Progenitor cell of endocrine pancreas (in vitro differentiated cells): ENCODE results near the gene DOCK6. TPM values are rescaled to one million over a fixed set of nuclear protein-coding genes. Genes with fewer than 3 reads are reported as not detected.

Experiments used
- DNase-seq: peaks from one replicate; pipeline ENCODE4 v3.0.0; 2021; ENCODE audit warnings: low spot score; ENCODE audit not compliant: unreplicated experiment
- H3K27ac Mint-ChIP-seq: 2 replicates; pipeline ENCODE4 v1.8.0; 2021; ENCODE audit warnings: mild to moderate bottlenecking, moderate library complexity, mixed read lengths
- H3K27me3 Mint-ChIP-seq: 2 replicates; pipeline ENCODE4 v1.8.0; 2021; ENCODE audit warnings: mixed read lengths
- H3K36me3 Mint-ChIP-seq: 2 replicates; pipeline ENCODE4 v1.8.0; 2022; ENCODE audit warnings: mixed read lengths; ENCODE audit not compliant: insufficient read depth
- H3K4me1 Mint-ChIP-seq: 2 replicates; pipeline ENCODE4 v1.8.0; 2021; ENCODE audit warnings: low read depth, mixed read lengths
- H3K4me3 Mint-ChIP-seq: 2 replicates; pipeline ENCODE4 v1.8.0; 2021; ENCODE audit warnings: low read depth, mild to moderate bottlenecking, moderate library complexity, mixed read lengths
- H3K9me3 Mint-ChIP-seq: 2 replicates; pipeline ENCODE4 v1.8.0; 2021; ENCODE audit warnings: low read depth, mixed read lengths
- total RNA-seq: library from RNA; stranded (reverse); gene quantifications from 2 replicates; pipeline ENCODE4 v1.2.1, GENCODE V29; 2021
- TF ChIP-seq, protein P1 (sequence below): fragments of 200-600 bp; sonication (generic); IDR thresholded peaks from one replicate; pipeline ENCODE4 v1.5.0; 2021; ENCODE audit warnings: antibody characterized with exemption, mild to moderate bottlenecking; ENCODE audit not compliant: unreplicated experiment

Gene DOCK6
- total RNA-seq, 1 donor from 2014 or later, result 88.0 TPM

DNA sequence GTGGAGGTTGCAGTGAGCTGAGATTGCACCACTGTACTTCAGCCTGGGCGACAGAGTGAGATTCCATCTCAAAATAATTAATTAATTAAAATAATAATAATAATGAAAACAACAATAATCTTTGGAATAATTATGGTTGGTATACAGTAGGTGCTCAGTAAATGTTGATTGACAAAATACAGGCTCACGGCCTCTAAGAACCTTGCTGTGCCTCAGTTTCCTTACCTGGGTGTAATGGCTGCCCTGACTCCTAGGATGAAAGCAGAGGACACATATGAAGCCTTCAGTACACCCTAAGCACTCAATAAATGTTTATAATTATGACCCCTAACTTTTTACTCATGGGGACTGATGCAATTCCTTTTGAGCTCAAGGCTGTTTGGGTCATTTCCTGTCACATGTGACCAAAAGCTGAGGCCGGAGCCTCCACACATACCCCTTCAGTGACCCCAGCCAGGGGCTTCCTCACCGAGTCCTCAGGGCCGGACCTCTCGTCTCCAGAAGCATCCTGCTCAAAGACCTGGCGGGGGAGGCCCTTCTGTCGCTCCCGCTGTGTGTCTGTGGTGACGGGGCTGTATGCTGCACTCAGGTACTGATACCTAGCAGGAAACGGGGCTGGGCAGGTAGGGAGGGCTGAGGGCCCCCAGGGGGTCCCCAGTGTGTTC, 10.5 kb downstream of the DOCK6 start:
- H3K27ac Mint-ChIP-seq, result no peak overlapping the region
- no peaks in the 10 kb centered on the region for H3K4me1 Mint-ChIP-seq
- H3K9me3 Mint-ChIP-seq, result no peaks in the 10 kb centered on the region
- no peak overlapping the region for H3K4me3 Mint-ChIP-seq
- TF ChIP-seq, protein P1, sequence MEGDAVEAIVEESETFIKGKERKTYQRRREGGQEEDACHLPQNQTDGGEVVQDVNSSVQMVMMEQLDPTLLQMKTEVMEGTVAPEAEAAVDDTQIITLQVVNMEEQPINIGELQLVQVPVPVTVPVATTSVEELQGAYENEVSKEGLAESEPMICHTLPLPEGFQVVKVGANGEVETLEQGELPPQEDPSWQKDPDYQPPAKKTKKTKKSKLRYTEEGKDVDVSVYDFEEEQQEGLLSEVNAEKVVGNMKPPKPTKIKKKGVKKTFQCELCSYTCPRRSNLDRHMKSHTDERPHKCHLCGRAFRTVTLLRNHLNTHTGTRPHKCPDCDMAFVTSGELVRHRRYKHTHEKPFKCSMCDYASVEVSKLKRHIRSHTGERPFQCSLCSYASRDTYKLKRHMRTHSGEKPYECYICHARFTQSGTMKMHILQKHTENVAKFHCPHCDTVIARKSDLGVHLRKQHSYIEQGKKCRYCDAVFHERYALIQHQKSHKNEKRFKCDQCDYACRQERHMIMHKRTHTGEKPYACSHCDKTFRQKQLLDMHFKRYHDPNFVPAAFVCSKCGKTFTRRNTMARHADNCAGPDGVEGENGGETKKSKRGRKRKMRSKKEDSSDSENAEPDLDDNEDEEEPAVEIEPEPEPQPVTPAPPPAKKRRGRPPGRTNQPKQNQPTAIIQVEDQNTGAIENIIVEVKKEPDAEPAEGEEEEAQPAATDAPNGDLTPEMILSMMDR, result no peak
- H3K36me3 Mint-ChIP-seq, result peaks cover 4% of the 10 kb centered on the region
- H3K27me3 Mint-ChIP-seq, result no peaks in the 10 kb centered on the region
- no peak for DNase-seq

DNA sequence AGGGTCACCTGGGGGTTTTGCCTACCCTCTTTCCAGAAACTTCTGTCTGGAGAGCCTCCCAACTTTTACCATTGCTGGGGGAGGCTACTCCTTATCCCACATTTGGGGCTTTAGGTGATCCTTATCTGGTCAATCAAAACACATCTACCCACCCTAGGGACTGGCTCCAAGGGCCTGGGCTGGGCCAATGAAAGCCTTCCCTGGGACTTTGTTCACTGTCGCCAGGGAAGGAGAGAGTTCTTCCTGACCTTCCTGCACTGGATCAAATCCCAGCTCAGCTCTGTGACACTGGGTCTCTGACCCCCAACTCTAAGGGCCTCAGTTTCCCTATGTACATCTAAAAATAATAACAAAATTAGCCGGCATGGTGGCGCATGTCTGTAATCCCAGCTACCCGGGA, 11.1 kb downstream of the DOCK6 start:
- no peaks in the 10 kb centered on the region for H3K27me3 Mint-ChIP-seq
- TF ChIP-seq, protein P1, result no peak
- no peak for DNase-seq
- no peaks in the 10 kb centered on the region for H3K9me3 Mint-ChIP-seq
- no peak overlapping the region for H3K4me3 Mint-ChIP-seq
- H3K36me3 Mint-ChIP-seq, result peaks cover 7% of the 10 kb centered on the region
- no peak overlapping the region for H3K27ac Mint-ChIP-seq
- H3K4me1 Mint-ChIP-seq, result no peaks in the 10 kb centered on the region

DNA sequence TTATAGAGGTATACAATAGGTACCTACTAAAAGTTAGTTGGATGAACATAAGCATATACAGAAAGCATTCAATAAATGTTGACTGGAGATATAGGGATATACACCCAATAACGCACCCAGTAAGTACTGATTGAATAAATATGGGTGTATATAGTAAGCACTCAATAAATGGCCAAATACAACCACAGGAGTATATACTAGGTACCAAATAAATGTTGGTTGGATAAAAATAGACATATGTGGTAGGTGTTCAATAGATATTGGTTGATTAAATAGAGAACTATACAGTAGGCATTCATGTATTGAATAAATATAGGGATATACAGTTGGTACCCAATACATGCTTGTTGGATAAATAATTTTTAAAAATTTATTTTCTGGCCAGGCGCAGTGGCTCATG, 13.5 kb downstream of the DOCK6 start:
- H3K27ac Mint-ChIP-seq, result no peak overlapping the region
- TF ChIP-seq, protein P1, result no peak
- no peak overlapping the region for H3K4me3 Mint-ChIP-seq
- H3K9me3 Mint-ChIP-seq, result no peaks in the 10 kb centered on the region
- DNase-seq, result no peak
- no peaks in the 10 kb centered on the region for H3K4me1 Mint-ChIP-seq
- peaks cover 12% of the 10 kb centered on the region for H3K36me3 Mint-ChIP-seq
- no peaks in the 10 kb centered on the region for H3K27me3 Mint-ChIP-seq

DNA sequence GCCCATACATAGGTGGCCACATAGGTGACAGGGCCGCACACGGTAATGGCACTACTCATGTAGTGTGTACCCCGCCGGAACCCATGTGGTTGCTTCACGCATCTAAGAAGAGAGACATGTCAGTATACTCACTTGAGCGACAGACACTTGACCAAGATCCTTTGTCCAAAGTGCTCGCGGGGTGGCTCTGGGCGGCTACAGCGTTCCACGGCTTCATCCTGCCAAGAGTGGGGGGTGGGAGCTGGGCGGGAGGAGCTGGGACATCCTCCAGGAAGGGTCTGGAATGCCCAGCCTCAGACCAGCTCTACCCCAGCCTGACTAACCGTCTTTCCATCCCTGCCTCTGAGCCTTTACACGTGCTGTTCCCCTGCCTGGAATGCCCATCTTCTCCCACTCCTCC, 14.4 kb downstream of the DOCK6 start:
- Mint-ChIP-seq H3K36me3 (peaks cover 15% of the 10 kb centered on the region), H3K4me3 (no peak overlapping the region), H3K9me3 (no peaks in the 10 kb centered on the region), H3K27me3 (no peaks in the 10 kb centered on the region), H3K27ac (no peak overlapping the region), H3K4me1 (no peaks in the 10 kb centered on the region)
- no peak for DNase-seq
- TF ChIP-seq, protein P1, result no peak

DNA sequence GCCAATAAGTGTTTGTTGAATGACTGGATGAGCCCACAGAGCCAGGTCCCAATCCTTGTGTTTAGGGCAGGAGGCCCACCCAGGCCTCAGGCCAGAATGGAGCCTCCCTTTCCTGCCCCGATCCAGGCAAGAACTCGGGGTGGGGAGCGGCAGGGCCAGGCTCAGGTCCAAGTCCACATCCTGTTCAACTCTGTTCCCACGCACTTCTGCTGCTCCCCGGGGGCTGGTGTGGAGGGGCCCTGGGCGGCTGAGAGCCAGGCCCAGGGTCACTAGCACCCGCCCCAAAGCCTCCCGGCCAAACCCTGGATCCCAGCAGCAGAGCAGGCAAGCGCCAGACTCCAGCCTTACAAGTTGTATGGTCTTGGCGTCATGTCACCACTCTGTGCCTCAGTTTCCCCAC, 14.9 kb downstream of the DOCK6 start:
- no peaks in the 10 kb centered on the region for H3K9me3 Mint-ChIP-seq
- no peak overlapping the region for H3K27ac Mint-ChIP-seq
- H3K4me3 Mint-ChIP-seq, result no peak overlapping the region
- H3K4me1 Mint-ChIP-seq, result no peaks in the 10 kb centered on the region
- DNase-seq, result no peak
- TF ChIP-seq, protein P1, result no peak
- H3K27me3 Mint-ChIP-seq, result no peaks in the 10 kb centered on the region
- H3K36me3 Mint-ChIP-seq, result peaks cover 17% of the 10 kb centered on the region
